ENCODE measurements around the gene ZCCHC24. TPM values are rescaled to one million over a fixed set of nuclear protein-coding genes. Genes with fewer than 3 reads are reported as not detected.

ZCCHC24 gene
- total RNA-seq, 1 donor from 2014 or later = 57.0 TPM

GRCh38 chr10:79418274-79418673, 27.1 kb downstream of the ZCCHC24 start:
- Histone ChIP-seq H3K9me3 (no peaks in the 10 kb centered on the region), H3K4me1 (no peaks in the 10 kb centered on the region), H3K36me3 (no peaks in the 10 kb centered on the region), H3K4me3 (no peak overlapping the region), H3K27ac (peak overlapping the region; percentile 8), H3K27me3 (no peaks in the 10 kb centered on the region)
- intact Hi-C loops (cut with DNase I) = no loop called here
- DNase-seq (ENCODE audit: extremely low spot score in 2 of 2) = no peak
- TF ChIP-seq POLR2AphosphoS5 (IDR thresholded peaks at IDR 0.05; ENCODE audit: insufficient read depth in 1 of 2, low read depth in 1 of 2) (no peak), POLR2A (IDR thresholded peaks at IDR 0.05) (no peak), CTCF (IDR thresholded peaks at IDR 0.05) (no peak)

- H3K27ac ChIP-seq = peak overlapping the region; percentile 12
- no peaks in the 10 kb centered on the region for H3K4me1 ChIP-seq
- H3K4me3 ChIP-seq = no peak overlapping the region
- intact Hi-C loops (cut with DNase I) = no loop called here
- H3K36me3 ChIP-seq = no peaks in the 10 kb centered on the region
- TF ChIP-seq POLR2A (IDR thresholded peaks at IDR 0.05) (no peak), CTCF (IDR thresholded peaks at IDR 0.05) (no peak), POLR2AphosphoS5 (IDR thresholded peaks at IDR 0.05; ENCODE audit: insufficient read depth in 1 of 2, low read depth in 1 of 2) (no peak)
- no peaks in the 10 kb centered on the region for H3K27me3 ChIP-seq
- no peak for DNase-seq (ENCODE audit: extremely low spot score in 2 of 2)
- H3K9me3 ChIP-seq = no peaks in the 10 kb centered on the region
Measured at GRCh38 chr10:79417731-79418130, 27.7 kb downstream of the ZCCHC24 start.

GRCh38 chr10:79417266-79417665, 28.2 kb downstream of the ZCCHC24 start:
- Histone ChIP-seq H3K4me1 (no peaks in the 10 kb centered on the region), H3K27me3 (no peaks in the 10 kb centered on the region), H3K36me3 (peaks cover 0 to 2% of the 10 kb centered on the region in 2 donors), H3K9me3 (no peaks in the 10 kb centered on the region), H3K27ac (peak overlapping the region; percentile 12), H3K4me3 (no peak overlapping the region)
- intact Hi-C loops (cut with DNase I) = no loop called here
- no peak for DNase-seq (ENCODE audit: extremely low spot score in 2 of 2)
- no peak for TF ChIP-seq CTCF (IDR thresholded peaks at IDR 0.05)
- no peak for TF ChIP-seq POLR2AphosphoS5 (IDR thresholded peaks at IDR 0.05; ENCODE audit: insufficient read depth in 1 of 2, low read depth in 1 of 2)
- no peak for TF ChIP-seq POLR2A (IDR thresholded peaks at IDR 0.05)

- peak overlapping the region; percentile 12 for H3K27ac ChIP-seq
- DNase-seq (ENCODE audit: extremely low spot score in 2 of 2) = no peak
- no peak for TF ChIP-seq CTCF (IDR thresholded peaks at IDR 0.05)
- no peak for TF ChIP-seq POLR2AphosphoS5 (IDR thresholded peaks at IDR 0.05; ENCODE audit: insufficient read depth in 1 of 2, low read depth in 1 of 2)
- no peak for TF ChIP-seq POLR2A (IDR thresholded peaks at IDR 0.05)
- peaks cover 0 to 5% of the 10 kb centered on the region in 2 donors for H3K36me3 ChIP-seq
- no peaks in the 10 kb centered on the region for H3K4me1 ChIP-seq
- no peak overlapping the region for H3K4me3 ChIP-seq
- no peaks in the 10 kb centered on the region for H3K27me3 ChIP-seq
- intact Hi-C loops (cut with DNase I) = no loop called here
- H3K9me3 ChIP-seq = no peaks in the 10 kb centered on the region
Measured at GRCh38 chr10:79416578-79417255, 28.7 kb downstream of the ZCCHC24 start.
